Pancreas (tissue), 10 donors: Measurements from ENCODE around the gene GRIK3. TPM values are rescaled to one million over a fixed set of nuclear protein-coding genes. Genes with fewer than 3 reads are reported as not detected.
"Not testable (repeated sequence)": the region's sequence is repeated elsewhere in the genome, so short reads cannot be mapped to it uniquely, and the experiment has no call there.

Experiments
- ATAC-seq, 4 donors: fragments of 200-7000 bp; cut with Tn5 transposase; one replicate each; pipeline versions ENCODE4 v1.8.0 to v1.9.1; 2020; ENCODE audit warnings: mild to moderate bottlenecking in 4 of 4, moderate library complexity in 4 of 4
- DNase-seq, 6 donors: peaks; one replicate each; pipeline ENCODE4 v3.0.0-alpha.2; 2020
- FAIRE-seq: peaks from 2 replicates; lab custom pipeline; 2012; peaks lifted over from hg19 to GRCh38; lab: Jason Lieb, UNC
- H3K27ac ChIP-seq, 4 donors: fragments of 200-600 bp; sonication (generic); 1 replicate in 3 of 4; 2 replicates in 1 of 4; pipeline versions ENCODE4 v1.5.0 to v1.8.0; 2020
- H3K27me3 ChIP-seq, 4 donors: fragments of 200-600 bp; one replicate each; pipeline ENCODE4 v1.8.0; 2021
- H3K36me3 ChIP-seq, 3 donors: fragments of 200-600 bp; sonication (generic) in 1 of 3; one replicate each; pipeline versions ENCODE4 v1.5.0 to v1.8.0; 2020 to 2021
- H3K4me1 ChIP-seq, 3 donors: fragments of 200-600 bp; one replicate each; pipeline ENCODE4 v1.8.0; 2021
- H3K4me3 ChIP-seq, 4 donors: fragments of 200-600 bp; sonication (generic) in 2 of 4; one replicate each; pipeline versions ENCODE4 v1.5.0 to v1.8.0; 2020 to 2021
- H3K9me3 ChIP-seq, 4 donors: fragments of 200-600 bp; one replicate each; pipeline ENCODE4 v1.8.0; 2021
- WGBS, 2 donors: extraction: QIAGEN DNeasy Blood & Tissue Kit; methylation state at CpG; one replicate each; pipeline ENCODE4 v1.1.7; 2013; 5-methylcytosine and 5-hydroxymethylcytosine counted together
- intact Hi-C, 3 donors: fragments of 100-400 bp; cut with DNase I; formaldehyde crosslinking; loops; one replicate each; pipeline versions ENCODE4 v1.11.1 to v1.14.2; 2022
- polyA plus RNA-seq, 2 donors: library from polyadenylated mRNA; stranded (reverse); fragments of 200-250 nt; gene quantifications; one replicate each; pipeline ENCODE4 v1.2.3, GENCODE V29; 2013
- total RNA-seq, 6 donors: library from RNA; stranded (reverse); fragmentation: NEBNext Ultra II Directional in 4 of 6; extraction: Animal tissue kit (Norgen Biotek cat#: 25700) in 4 of 6; gene quantifications; one replicate each; pipeline versions ENCODE4 v1.2.1 to v1.2.4, GENCODE V29; 2021 to 2023
- TF ChIP-seq, protein P1 (sequence below), 4 donors: fragments of 200-600 bp; sonication (generic) in 3 of 4; IDR thresholded peaks; one replicate each; pipeline versions ENCODE4 v1.5.0 to v1.8.0; 2021; ENCODE audit warnings: antibody characterized with exemption in 4 of 4
- donor health status: healthy with polysubstance abuse.
- donor health status: DM: no; HTN: no; CAD: no; lungs with moderate emphysema.
- donor health status: DM: no; HTN: no; CAD: no.
- donor health status: control.
- donor health status: control.
- donor health status: Bipolar disorder and iron deficiency.
- donor health status: DM: yes; HTN: yes; CAD: no.
- donor health status: DM: no; HTN: no; CAD: no.
- donor health status: DM: no; HTN: no; CAD: no.
- donor health status: DM: yes; HTN: yes; CAD: no.

Gene GRIK3
- total and polyA plus RNA-seq, 8 donors, result 0.08 to 0.47 (median 0.23) TPM

- intact Hi-C loops, result no loop called here
- H3K27me3 ChIP-seq, result no peaks in the 10 kb centered on the region
- no peak overlapping the region for H3K27ac ChIP-seq
- H3K4me3 ChIP-seq, result no peak overlapping the region
- no peaks in the 10 kb centered on the region for H3K4me1 ChIP-seq
- ATAC-seq (no peak), FAIRE-seq (no peak), DNase-seq (no peak)
- WGBS, 2 donors, result 45 to 57% methylated on average over 3 of the region's 3 CpGs
- no peaks in the 10 kb centered on the region for H3K36me3 ChIP-seq
- TF ChIP-seq, protein P1, sequence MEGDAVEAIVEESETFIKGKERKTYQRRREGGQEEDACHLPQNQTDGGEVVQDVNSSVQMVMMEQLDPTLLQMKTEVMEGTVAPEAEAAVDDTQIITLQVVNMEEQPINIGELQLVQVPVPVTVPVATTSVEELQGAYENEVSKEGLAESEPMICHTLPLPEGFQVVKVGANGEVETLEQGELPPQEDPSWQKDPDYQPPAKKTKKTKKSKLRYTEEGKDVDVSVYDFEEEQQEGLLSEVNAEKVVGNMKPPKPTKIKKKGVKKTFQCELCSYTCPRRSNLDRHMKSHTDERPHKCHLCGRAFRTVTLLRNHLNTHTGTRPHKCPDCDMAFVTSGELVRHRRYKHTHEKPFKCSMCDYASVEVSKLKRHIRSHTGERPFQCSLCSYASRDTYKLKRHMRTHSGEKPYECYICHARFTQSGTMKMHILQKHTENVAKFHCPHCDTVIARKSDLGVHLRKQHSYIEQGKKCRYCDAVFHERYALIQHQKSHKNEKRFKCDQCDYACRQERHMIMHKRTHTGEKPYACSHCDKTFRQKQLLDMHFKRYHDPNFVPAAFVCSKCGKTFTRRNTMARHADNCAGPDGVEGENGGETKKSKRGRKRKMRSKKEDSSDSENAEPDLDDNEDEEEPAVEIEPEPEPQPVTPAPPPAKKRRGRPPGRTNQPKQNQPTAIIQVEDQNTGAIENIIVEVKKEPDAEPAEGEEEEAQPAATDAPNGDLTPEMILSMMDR (IDR thresholded peaks at IDR 0.05), result no peak
- H3K9me3 ChIP-seq, result no peaks in the 10 kb centered on the region
These were observed 128.4 kb downstream of the GRIK3 start for GRCh38 chr1:36905941-36906340.

GRCh38 chr1:36900128-36900527, 134.2 kb downstream of the GRIK3 start:
- H3K36me3 ChIP-seq, result no peaks in the 10 kb centered on the region
- H3K9me3 ChIP-seq, result no peaks in the 10 kb centered on the region
- FAIRE-seq (no peak), ATAC-seq (no peak), DNase-seq (no peak)
- 23 to 24% methylated on average over 1 of the region's 1 CpG for WGBS, 2 donors
- no peaks in the 10 kb centered on the region for H3K4me1 ChIP-seq
- H3K4me3 ChIP-seq, result no peak overlapping the region
- intact Hi-C loops, result no loop called here
- TF ChIP-seq, protein P1 (IDR thresholded peaks at IDR 0.05), result no peak
- no peak overlapping the region for H3K27ac ChIP-seq
- no peaks in the 10 kb centered on the region for H3K27me3 ChIP-seq

GRCh38 chr1:36897813-36898212, 136.5 kb downstream of the GRIK3 start:
- H3K27me3 ChIP-seq, H3K4me1 ChIP-seq, ATAC-seq, intact Hi-C loops, H3K36me3 ChIP-seq, H3K27ac ChIP-seq, FAIRE-seq, H3K4me3 ChIP-seq, H3K9me3 ChIP-seq, DNase-seq: not testable (repeated sequence)

GRCh38 chr1:36894824-36895223, 139.5 kb downstream of the GRIK3 start:
- Histone ChIP-seq H3K4me1 (no peaks in the 10 kb centered on the region), H3K27ac (no peak overlapping the region), H3K4me3 (no peak overlapping the region), H3K9me3 (no peaks in the 10 kb centered on the region), H3K36me3 (no peaks in the 10 kb centered on the region), H3K27me3 (no peaks in the 10 kb centered on the region)
- TF ChIP-seq, protein P1 (IDR thresholded peaks at IDR 0.05), result no peak
- intact Hi-C loops, result no loop called here
- ATAC-seq (no peak), FAIRE-seq (no peak), DNase-seq (no peak)
- WGBS, 2 donors, result 55% methylated on average over 3 of the region's 3 CpGs

GRCh38 chr1:36890776-36891175, 143.5 kb downstream of the GRIK3 start:
- Histone ChIP-seq H3K27me3 (no peaks in the 10 kb centered on the region), H3K9me3 (no peaks in the 10 kb centered on the region), H3K36me3 (no peaks in the 10 kb centered on the region), H3K4me1 (no peaks in the 10 kb centered on the region), H3K27ac (no peak overlapping the region), H3K4me3 (no peak overlapping the region)
- whole genome bisulfite sequencing, 2 donors, result 58 to 60% methylated on average over 9 of the region's 9 CpGs
- TF ChIP-seq, protein P1 (IDR thresholded peaks at IDR 0.05), result no peak
- no peak for DNase-seq
- intact Hi-C loops, result no loop called here
- no peak for ATAC-seq
- FAIRE-seq, result no peak
